K562 treated with DMSO at 1 percent for 24 hours (cell line): ENCODE measurements around the gene OR7A5. TPM values are rescaled to one million over a fixed set of nuclear protein-coding genes. Genes with fewer than 3 reads are reported as not detected.

Source experiments
- total RNA-seq: library from RNA; unstranded; fragments of 300-600 nt; gene quantifications from 2 replicates; pipeline ENCODE4 v1.2.3, GENCODE V29; 2022; ENCODE audit warnings: low read depth; ENCODE audit not compliant: insufficient read depth

The OR7A5 gene
- not detected in 2 replicates for total RNA-seq

GRCh38 chr19:14835011-14835410 lies at the start of gene OR7A5, which contains the start of gene OR7C1:
TSS of gene OR7A5 (minus strand) at chr19:14835185. CDS start at chr19:14828241, 6,944 bp downstream.
TSS of gene OR7C1 (minus strand) at chr19:14835185. CDS start at chr19:14800136, 35,049 bp downstream.

GRCh38 chr19:14848822-14849221 lies 13.8 kb upstream of the OR7A5 start, which contains the start of gene OR7A10:
TSS of gene OR7A10 (minus strand) at chr19:14848922. CDS start at chr19:14841877, 7,045 bp downstream.

GRCh38 chr19:14778110-14778845 lies 56.7 kb downstream of the OR7A5 start, which contains the start of gene ADGRE2:
TSS of gene ADGRE2 (minus strand) at chr19:14778560. CDS start at chr19:14776756, 1,804 bp downstream.

Other genes starting within 250 kb of the OR7A5 start
- gene ADGRE3, start 160.3 kb downstream of the OR7A5 start, total RNA-seq, result not detected in 2 replicates
- gene ZNF333, start 145.1 kb downstream of the OR7A5 start, total RNA-seq, result 4.4 and 6.1 TPM in 2 replicates
- 5.4 and 12.4 TPM in 2 replicates for gene ADGRE2, start 56.6 kb downstream of the OR7A5 start, total RNA-seq
- gene OR7C1, start within 50 bp of the OR7A5 start, total RNA-seq, result not detected in 2 replicates
- not detected in 2 replicates for gene OR7A10, start 13.7 kb upstream of the OR7A5 start, total RNA-seq
- not detected in 2 replicates for gene OR7A17, start 50.9 kb upstream of the OR7A5 start, total RNA-seq
- gene OR7C2, start 106.3 kb upstream of the OR7A5 start, total RNA-seq, result not detected in 2 replicates
- not detected in 2 replicates for gene SLC1A6, start 144.7 kb upstream of the OR7A5 start, total RNA-seq
- not detected in 2 replicates for gene CASP14, start 214.3 kb upstream of the OR7A5 start, total RNA-seq
- not detected in 2 replicates for gene OR1I1, start 247.0 kb upstream of the OR7A5 start, total RNA-seq